GM21529 (cell line): ENCODE data around the gene CACNB1.
"Not testable (repeated sequence)": the region's sequence is repeated elsewhere in the genome, so short reads cannot be mapped to it uniquely, and the experiment has no call there.

ENCODE experiments used
- ATAC-seq: cut with Tn5 transposase; IDR thresholded peaks from one replicate; pipeline ENCODE4 v1.9.1; 2021; ENCODE audit not compliant: unreplicated experiment

CACNB1 gene

GRCh38 chr17:39177256-39177655 lies 20.2 kb downstream of the CACNB1 start:
- ATAC-seq: no peak

GRCh38 chr17:39175695-39176093 lies 21.8 kb downstream of the CACNB1 start:
- ATAC-seq: no peak

- ATAC-seq: no peak
Observed at GRCh38 chr17:39174920-39175694, 22.4 kb downstream of the CACNB1 start.

GRCh38 chr17:39173526-39174274 lies 23.8 kb downstream of the CACNB1 start:
- no peak for ATAC-seq

GRCh38 chr17:39173080-39173479 lies 24.4 kb downstream of the CACNB1 start:
- ATAC-seq: no peak

- ATAC-seq: no peak
Observed at GRCh38 chr17:39171933-39172332, 25.5 kb downstream of the CACNB1 start.

GRCh38 chr17:39170558-39170957 lies 26.9 kb downstream of the CACNB1 start:
- ATAC-seq: no peak

GRCh38 chr17:39170109-39170508 lies 27.4 kb downstream of the CACNB1 start:
- no peak for ATAC-seq

- ATAC-seq: no peak
Observed at GRCh38 chr17:39169518-39169917, 28.0 kb downstream of the CACNB1 start.

GRCh38 chr17:39169101-39169500 lies 28.4 kb downstream of the CACNB1 start:
- no peak for ATAC-seq

- ATAC-seq: not testable (repeated sequence)
Observed at GRCh38 chr17:39168503-39168902, 29.0 kb downstream of the CACNB1 start.

GRCh38 chr17:39167476-39167875 lies 30.0 kb downstream of the CACNB1 start:
- no peak for ATAC-seq

- ATAC-seq: no peak
Observed at GRCh38 chr17:39166437-39167335, 30.8 kb downstream of the CACNB1 start.

- no peak for ATAC-seq
Observed at GRCh38 chr17:39165841-39166349, 31.6 kb downstream of the CACNB1 start, which contains the start of gene ARL5C. Gene ARL5C (minus strand): TSS chr17:39166161. CDS start chr17:39165760, 401 bp downstream.

GRCh38 chr17:39165178-39165840 lies 32.2 kb downstream of the CACNB1 start:
- ATAC-seq: peak; percentile 9

GRCh38 chr17:39164675-39165143 lies 32.8 kb downstream of the CACNB1 start:
- peak; percentile 85 for ATAC-seq

- ATAC-seq: no peak
Observed at GRCh38 chr17:39161962-39162361, 35.5 kb downstream of the CACNB1 start.

GRCh38 chr17:39158623-39159022 lies 38.8 kb downstream of the CACNB1 start:
- ATAC-seq: no peak

- ATAC-seq: no peak
Observed at GRCh38 chr17:39156491-39156890, 41.0 kb downstream of the CACNB1 start.

GRCh38 chr17:39155654-39156053 lies 41.8 kb downstream of the CACNB1 start:
- no peak for ATAC-seq
